T-helper 22 cell (primary cell): Measurements from ENCODE around the gene MVP.
"Not testable (repeated sequence)": the region's sequence is repeated elsewhere in the genome, so short reads cannot be mapped to it uniquely, and the experiment has no call there.

Experiments used
- DNase-seq: peaks from one replicate; pipeline ENCODE4 v3.0.0-alpha.2; 2020; ENCODE audit warnings: low read depth

Gene MVP

DNA sequence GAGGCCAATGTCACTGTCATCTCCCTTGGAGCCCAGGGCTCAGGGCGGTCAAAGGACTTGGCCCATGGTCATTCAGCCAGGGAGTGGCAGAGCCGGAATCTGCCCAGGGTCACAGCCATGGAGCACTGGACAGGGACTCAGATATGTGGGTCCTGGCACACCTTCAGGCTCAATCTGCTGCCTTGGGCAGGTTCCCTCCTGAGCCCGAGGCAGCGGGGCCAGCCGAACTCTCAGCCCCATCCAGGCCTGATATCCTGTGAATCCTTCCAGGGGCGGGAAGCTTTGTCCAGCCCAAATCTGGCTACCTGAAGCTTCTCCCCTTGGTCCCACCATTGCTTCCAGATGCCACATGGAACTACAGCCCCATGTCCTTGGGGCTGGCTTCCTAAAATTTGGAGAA is 54.9 kb downstream of the MVP start:
- DNase-seq: no peak

DNA sequence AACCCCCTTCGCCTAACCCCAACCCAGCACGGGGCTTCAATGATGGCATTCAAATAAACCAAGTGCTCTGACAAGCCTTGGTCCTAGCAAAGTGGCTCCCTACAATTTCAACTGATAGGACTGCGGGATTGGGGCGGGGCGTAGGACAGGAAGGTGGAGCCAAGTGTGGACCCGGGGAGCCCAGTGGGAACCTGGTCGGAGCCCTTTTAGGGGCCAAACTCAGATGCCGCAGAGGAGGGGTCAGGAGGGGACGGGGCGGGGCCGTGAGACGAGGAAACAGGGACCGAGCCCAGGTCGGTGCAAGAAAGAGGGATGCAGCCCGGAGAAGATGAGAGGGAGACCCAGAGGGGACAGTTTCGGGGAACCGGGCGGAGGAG is 55.9 kb downstream of the MVP start:
- DNase-seq: no peak

DNA sequence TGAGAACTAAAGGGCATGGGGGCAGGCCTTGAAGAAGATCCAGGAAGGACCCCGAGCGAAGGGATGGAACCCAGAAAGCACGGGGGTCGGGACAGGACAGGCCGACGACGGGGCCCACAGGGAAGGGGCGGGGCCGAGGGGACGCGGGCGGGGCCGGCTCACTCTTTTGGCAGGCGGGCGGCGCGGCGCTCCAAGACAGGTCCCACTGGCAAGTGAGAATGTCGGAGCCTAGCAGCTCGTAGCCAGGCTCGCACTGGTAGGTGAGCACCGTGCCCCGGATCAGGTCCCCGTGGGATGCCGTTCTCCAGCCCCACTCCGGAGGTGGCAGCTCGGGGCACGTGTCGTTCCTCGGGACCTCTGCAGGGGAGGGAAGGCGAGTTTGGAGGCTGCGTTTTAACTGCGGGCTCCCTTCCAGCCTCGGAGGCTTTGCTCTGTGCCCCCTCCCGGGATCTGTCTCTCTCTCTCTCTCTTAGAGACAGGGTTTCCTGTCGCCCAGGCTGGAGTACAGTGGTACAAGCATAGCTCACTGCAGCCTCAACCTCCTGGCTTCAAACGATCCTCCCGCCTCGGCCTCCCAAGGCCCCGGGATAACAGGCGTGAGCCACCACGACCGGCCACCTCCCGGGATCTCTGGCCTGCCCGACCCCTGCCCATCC is 56.5 kb downstream of the MVP start:
- DNase-seq: no peak

DNA sequence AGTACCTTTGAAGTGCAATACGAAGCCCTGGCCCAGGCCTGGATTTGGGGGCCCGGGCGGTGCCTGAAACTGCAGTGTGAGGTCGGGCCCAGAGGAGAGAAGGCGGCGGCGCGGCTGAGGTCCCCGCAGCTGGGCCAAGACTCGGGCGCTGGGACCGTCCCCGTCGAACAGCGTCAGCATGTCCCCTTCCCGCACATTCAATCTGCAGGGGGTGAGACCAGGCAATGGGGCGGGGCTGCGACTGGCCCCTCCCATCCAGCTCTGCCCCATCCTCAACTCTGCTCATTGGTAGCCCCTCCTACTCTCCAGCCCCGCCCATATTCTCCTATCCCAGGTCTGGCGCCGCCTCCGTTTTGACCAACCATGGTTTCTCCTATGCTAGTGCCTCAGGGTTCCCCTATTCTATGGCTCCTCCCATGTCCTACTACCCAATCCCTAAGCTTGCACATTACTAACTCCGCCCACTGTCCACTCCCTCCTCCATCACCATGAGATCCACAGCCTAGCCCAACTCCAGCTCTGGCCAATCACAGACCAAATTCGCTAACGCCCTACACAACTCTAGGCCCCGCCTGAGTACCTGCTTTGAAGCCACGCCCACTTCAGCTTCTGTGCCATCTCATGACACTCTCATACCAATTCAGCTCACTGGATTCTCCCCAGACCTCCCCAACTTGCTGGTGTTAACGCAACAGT is 57.2 kb downstream of the MVP start:
- peak; percentile 36 for DNase-seq

DNA sequence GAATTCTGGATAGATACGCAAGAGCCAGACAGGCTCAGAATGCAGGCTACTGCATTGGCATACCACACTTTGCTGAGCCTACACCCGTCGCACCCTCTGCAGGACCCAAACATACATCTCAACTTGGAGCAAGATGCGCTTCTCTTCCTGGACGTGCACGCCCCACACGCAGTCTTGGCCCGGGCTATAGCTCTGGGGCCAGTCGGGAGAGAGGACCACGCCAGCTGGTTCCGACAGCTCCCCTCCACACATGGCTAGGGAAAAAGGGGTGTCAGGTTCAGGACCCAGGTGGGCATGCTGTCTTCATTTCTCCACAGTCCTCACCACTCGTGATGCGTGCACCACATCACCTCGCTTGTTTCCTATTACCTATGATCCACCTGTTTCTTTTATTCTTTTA is 57.9 kb downstream of the MVP start:
- no peak for DNase-seq

DNA sequence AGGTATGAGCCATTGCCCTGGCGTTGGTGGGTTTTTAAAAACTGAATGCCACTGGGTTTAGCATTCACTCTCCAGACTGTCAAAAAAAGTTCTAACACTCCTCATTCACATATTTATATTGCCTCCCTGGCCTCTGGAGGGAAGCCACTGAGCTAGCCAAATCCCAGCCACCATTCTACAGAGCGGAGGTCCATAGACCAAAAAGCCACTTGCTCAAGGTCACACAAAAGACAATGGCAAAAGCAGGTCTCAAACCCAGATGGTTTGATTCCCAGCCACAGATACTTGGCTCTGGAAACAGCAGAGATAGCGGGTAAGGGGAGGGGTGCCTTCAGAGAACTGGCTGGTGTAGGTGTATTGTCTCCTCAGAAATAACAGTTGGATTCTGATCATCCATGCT is 60.8 kb downstream of the MVP start:
- no peak for DNase-seq

DNA sequence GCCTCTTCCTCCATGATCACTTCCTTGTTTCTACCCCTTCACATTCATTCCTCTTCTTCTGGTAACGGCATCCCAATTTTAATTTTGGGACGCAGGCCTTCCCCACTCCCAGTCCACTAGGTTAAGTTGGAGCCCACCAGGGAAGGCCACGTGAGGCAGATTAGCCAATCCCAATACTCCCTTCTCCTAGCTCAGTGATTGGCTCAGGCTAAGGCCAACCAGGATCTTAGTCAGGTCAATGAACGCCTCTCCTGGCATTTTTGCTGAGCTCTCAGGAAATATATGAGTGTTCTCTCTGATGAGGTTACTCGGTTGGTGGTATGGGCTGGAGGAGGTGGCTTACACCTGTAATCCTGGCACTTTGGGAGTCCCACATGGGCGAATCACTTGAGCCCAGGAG is 63.7 kb downstream of the MVP start:
- no peak for DNase-seq

DNA sequence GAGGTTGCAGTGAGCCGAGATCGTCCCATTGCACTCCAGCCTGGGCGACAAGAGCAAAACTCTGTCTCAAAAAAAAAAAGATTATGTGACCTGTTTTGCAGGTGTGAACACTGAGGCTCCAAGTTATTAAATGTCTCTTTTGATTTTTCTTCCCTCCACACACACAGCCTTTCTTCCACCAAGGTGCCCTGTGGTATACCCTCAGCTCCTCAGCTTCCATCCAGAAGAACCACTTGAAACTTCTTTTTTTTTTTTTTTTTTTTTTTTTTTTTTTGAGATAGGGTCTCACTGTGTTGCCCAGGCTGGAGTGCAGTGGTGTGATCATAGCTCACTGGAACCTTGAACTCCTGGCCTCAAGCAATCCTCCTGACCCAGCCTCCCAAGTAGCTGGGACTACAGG is 69.1 kb downstream of the MVP start:
- not testable (repeated sequence) for DNase-seq

DNA sequence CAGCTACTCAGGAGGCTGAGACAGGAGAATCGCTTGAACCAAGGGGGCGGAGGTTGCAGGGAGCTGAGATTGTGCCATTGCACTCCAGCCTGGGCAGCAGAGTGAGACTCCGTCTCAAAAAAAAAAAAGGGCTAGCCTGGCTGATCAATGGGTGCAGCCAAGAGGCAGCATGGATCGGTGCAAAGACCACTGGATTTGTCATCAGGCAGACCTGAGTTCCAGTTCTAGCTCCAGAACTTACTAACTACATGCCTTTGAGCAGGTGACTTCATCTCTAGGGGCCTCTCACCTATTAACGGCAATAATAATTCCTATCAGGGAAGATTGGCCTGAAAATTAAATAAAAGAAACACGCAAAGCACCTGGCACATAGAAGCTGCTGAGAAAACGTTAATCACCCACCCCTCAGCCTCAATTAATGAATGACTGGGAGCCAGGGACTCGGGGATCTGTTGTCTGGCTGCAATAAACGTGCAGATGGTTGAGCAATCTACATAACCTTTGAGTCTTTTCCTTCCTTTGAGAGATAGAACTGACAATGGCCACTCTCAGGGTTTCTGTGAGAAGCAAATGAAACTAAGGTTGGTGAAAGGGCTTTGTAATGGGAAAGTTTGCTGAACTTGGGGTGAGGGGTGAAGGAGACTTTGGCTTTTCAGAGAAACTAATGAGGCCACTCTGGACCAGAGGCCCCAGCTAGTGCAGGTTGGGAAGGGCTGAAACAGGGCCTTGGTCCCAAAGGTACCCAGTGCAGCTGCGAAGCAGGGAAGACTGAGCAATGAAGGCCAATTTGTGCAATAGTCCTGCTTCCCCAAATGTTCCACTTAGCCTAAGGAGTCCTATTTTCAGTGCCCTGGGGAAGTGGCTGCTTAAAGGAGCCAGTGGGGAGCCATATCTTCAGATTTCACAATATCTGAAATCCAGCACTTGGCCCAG is 71.5 kb downstream of the MVP start:
- DNase-seq: no peak

DNA sequence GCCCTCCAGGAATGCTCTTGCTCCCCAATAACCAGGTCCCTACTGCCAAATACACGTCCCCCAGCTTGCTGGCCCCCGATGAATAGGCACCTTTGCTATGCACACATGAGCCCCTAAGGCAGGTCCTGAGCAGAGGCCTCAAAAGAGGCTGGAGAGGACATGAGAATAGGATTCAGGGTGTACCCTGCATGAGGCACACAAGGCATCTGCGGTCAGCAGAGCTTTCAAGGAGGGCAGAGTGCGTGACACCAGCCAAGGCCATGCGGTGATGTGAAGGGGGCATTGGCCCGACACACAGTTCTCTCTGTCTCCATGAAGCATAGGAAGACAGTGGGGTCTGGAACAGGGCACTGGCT is 72.2 kb downstream of the MVP start:
- DNase-seq: no peak

DNA sequence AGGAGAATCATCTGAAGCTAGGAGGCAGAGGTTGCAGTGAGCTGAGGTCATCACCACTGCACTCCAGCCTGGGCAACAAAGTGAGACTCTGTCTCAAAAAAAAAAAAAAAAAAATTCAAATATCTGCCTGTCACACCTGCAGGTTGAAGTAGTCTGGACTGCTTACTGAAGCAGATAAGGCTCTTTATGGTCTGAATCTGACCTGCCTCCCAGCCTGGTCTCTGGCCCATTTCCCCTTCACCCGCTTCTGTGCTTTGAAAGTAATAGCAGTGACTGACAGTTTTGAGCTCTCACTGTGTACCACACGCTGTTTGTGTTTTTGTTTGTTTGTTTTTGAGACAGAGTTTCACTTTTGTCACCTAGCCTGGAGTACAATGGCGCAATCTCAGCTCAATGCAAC is 73.3 kb downstream of the MVP start:
- DNase-seq: no peak

DNA sequence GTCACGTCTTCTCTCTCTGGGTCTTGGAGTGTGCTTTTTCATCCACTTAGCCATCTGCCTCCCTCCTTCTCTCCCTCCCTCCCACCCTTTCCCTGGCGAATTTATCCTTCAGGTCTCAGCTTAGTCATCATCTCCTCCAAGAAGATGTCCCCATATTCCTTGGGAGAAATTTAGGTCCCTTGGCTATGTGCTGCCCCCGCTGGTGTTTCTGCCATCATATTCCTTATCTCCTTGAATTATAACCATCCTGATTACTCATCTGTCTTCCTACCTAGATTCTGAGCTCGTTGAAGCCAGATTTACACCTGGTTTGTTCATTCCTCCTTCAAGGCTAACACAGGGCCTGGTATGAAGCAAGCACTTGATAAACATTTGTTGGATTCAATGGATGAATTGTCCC is 74.1 kb downstream of the MVP start:
- DNase-seq: no peak

DNA sequence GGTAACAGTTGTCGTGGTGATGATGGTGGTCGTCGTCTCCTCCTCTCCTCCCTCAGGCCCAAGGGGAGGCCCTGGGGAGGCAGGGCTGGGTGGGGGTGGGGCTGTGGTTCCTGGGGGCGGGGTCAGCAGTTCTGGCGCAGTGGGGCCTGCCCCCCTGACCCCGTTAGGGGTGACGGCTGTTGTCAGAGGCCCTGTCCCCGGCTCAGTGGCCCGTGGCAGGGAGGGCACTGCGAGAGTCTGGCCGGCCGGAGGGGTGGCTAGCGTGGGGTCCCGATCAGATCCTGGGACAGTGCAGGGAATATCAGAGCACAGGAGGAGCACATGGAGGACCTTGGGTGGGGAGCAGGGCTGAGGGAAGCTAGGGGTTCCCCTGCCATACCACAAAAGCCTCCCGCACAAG is 76.6 kb downstream of the MVP start:
- DNase-seq: no peak

DNA sequence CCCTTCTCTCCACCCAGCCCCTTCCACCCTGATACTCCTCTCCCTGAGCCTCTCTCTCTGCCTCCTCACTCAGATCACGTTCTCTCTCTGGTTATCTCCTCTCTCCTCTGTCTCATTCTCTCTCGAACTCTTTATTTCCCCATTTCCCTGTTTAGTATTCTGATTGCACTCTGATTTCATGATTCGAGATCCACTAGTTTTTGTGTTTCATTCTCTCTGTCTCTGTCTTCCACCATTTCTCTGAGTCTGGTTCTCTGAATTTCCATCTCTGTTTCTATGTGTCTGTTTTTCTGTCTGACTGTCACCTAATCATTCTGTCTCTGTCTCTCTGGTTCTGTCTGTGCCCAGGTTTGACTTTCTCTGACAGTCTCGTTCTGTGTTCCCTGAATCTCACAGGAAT is 77.1 kb downstream of the MVP start:
- DNase-seq: no peak
